Testis (tissue), 3 donors: ENCODE results near the gene POGZ. TPM values are rescaled to one million over a fixed set of nuclear protein-coding genes. Genes with fewer than 3 reads are reported as not detected.

Experiments used
- DNase-seq: peaks from one replicate; pipeline ENCODE4 v3.0.0-alpha.2; 2019
- H3K27ac ChIP-seq, 2 donors: fragments of 200-600 bp; sonication (generic); one replicate each; pipeline ENCODE4 v1.5.1; 2019
- H3K27me3 ChIP-seq: fragments of 200-600 bp; sonication (generic); one replicate; pipeline ENCODE4 v1.5.1; 2019
- H3K36me3 ChIP-seq: fragments of 200-600 bp; sonication (generic); one replicate; pipeline ENCODE4 v1.5.1; 2017; ENCODE audit warnings: low read depth; ENCODE audit errors: missing control alignments
- H3K4me1 ChIP-seq: fragments of 200-600 bp; sonication (generic); one replicate; pipeline ENCODE4 v1.5.1; 2019
- H3K4me3 ChIP-seq, 2 donors: fragments of 200-600 bp; sonication (generic); one replicate each; pipeline ENCODE4 v1.5.1; 2017 to 2019
- H3K9me3 ChIP-seq: fragments of 200-600 bp; sonication (generic); one replicate; pipeline ENCODE4 v1.5.1; 2017
- CTCF ChIP-seq, 3 experiments: fragments of 450-650 bp in 2 of 3; fragments of 200-600 bp in 1 of 3; sonication (generic) in 1 of 3; IDR thresholded peaks; one replicate each; pipeline ENCODE4 v1.5.1; 2016 to 2019; ENCODE audit warnings: antibody characterized with exemption in 3 of 3, mild to moderate bottlenecking in 2 of 3, moderate library complexity in 1 of 3
- POLR2A ChIP-seq: fragments of 450-650 bp; IDR thresholded peaks from one replicate; pipeline ENCODE4 v1.6.1; 2017; ENCODE audit warnings: antibody characterized with exemption, mild to moderate bottlenecking, moderate library complexity
- WGBS, 2 donors: methylation state at CpG; one replicate each; pipeline ENCODE4 v1.1.5; 2018; 5-methylcytosine and 5-hydroxymethylcytosine counted together
- intact Hi-C: fragments of 100-400 bp; cut with DNase I; formaldehyde crosslinking; loops from one replicate; pipeline ENCODE4 v1.15.1; 2023; ENCODE audit warnings: low total_unique reads
- polyA plus RNA-seq: library from polyadenylated mRNA; stranded (reverse); fragments of 350-450 nt; fragmentation: Illumina TruSeq; extraction: RNeasy Lipid Tissue Mini Kit (QIAGEN cat#74804); gene quantifications from one replicate; pipeline ENCODE4 v1.2.3, GENCODE V29; 2014; ENCODE audit warnings: low read depth, low replicate concordance; ENCODE audit not compliant: insufficient read depth
- total RNA-seq, 2 donors: library from RNA; depleted of rRNA; stranded (reverse); fragments of >200 nt; gene quantifications; one replicate each; pipeline ENCODE4 v1.2.3, GENCODE V29; 2016

The POGZ gene
- total and polyA plus RNA-seq, 3 donors from 2014 or later = 84.3 to 137 (median 131) TPM

DNA sequence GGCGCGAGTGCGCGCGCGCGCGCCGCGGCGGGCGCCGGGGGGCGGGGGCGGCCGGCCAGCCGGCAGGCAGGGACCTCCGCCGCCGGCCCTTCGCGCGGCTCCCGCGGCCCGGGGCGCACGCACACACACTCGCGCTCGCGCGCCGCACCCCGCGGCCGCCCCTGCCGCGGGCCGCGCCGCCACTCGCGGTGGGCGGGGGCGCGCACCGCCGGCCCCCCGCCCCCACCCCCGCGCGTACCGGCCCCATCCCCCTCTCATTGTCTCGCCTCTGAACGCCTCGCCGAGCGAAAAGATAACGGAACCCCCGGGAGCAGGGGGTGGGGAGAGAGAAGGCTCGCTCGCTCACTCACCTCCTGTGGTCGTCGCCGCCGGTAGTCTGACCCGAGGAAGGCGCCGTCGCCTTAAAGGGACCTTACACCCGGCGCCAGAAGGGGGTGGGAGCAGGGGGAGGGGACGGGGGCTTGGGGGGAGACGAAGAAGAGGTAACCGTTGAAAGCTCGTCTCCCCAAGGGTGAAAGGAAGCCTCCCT, 428 bp downstream of the POGZ start:
- peak; percentile 74 for DNase-seq
- Histone ChIP-seq H3K4me1 (peaks cover 30% of the 10 kb centered on the region), H3K36me3 (no peaks in the 10 kb centered on the region), H3K27ac (peak overlapping the region; percentile 99 to 100), H3K4me3 (peak overlapping the region; percentile 80 to 84), H3K9me3 (no peaks in the 10 kb centered on the region), H3K27me3 (no peaks in the 10 kb centered on the region)
- intact Hi-C loops = no loop called here
- TF ChIP-seq POLR2A (no peak), CTCF (IDR thresholded peaks at IDR 0.05) (no peak)
- 0% methylated on average over 20 to 71 of the region's 77 CpGs for WGBS, 2 donors

DNA sequence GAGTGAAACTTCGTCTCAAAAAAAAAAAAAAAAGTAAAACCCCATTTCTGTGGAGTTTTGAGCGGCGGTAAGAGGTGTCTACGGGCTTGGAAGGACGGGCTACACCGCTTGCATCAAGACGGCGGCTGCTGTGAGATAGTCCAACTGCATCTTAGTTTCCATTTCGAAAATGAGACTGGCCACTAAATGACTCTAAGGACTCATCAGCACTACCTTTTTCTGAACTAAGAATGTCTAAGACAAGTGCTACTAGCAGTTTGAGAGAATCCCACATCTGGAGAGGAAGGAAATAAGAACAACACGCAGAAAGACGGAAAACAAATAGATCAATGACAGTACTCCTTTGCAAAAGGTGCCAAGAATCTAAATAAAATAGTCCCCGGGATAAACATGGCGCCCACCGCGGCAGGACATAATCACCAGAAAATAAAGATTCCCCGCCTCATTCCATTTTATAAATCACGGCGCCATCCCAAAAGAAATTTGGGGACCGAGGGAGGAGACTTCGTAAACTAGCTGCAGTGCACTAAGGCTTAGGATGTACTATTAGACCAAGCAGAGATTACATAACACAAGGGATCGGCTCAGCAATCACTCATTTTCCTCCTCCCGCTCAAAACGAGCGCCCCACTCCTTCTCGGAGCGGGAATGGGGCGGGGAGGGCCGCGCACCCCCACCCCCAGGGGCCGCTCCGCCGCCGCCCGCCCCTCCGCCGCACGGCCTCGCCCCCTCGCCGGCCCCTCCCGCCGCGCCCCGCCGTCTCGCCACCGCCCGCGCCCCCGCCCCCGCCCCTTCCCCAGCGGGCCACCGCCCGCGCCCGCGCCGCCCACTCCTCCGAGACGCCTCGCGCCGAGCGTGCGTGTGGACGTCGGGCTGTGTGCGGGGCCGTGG, 1.1 kb downstream of the POGZ start:
- Histone ChIP-seq H3K9me3 (no peaks in the 10 kb centered on the region), H3K27me3 (no peaks in the 10 kb centered on the region), H3K27ac (peak overlapping the region; percentile 85 to 94), H3K36me3 (no peaks in the 10 kb centered on the region), H3K4me3 (peak overlapping the region; percentile 52 to 70), H3K4me1 (peaks cover 30% of the 10 kb centered on the region)
- peak; percentile 69 for DNase-seq
- no peak for TF ChIP-seq CTCF (IDR thresholded peaks at IDR 0.05)
- TF ChIP-seq POLR2A = no peak
- 0 to 2% methylated on average over 29 to 33 of the region's 69 CpGs for WGBS, 2 donors
- intact Hi-C loops = no loop called here

DNA sequence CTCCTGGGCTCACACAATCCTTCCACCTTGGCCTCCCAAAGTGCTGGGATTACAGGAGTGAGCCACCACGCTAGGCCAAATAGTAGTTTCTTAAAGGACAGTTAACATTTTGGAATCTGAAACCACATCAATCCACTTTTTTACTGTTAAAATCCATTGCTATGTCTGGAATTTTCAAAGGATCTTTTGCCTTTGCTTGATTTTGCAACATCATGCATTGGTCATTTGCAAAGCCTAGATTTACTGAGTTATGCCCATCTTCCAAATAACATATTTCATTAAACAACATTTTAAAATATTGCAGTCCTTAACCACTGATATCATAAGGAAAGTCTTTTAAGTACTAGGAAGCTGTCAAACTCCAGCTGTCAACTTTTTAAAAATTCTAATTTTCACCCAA, 3.3 kb downstream of the POGZ start:
- no peak overlapping the region for H3K4me3 ChIP-seq
- peaks cover 30% of the 10 kb centered on the region for H3K4me1 ChIP-seq
- DNase-seq = no peak
- WGBS, 2 donors = 46 to 65% methylated on average over 1 of the region's 1 CpG
- peak overlapping the region in 1 of 2 donors; percentile 94 for H3K27ac ChIP-seq
- H3K36me3 ChIP-seq = no peaks in the 10 kb centered on the region
- H3K9me3 ChIP-seq = no peaks in the 10 kb centered on the region
- TF ChIP-seq POLR2A = no peak
- no peak for TF ChIP-seq CTCF (IDR thresholded peaks at IDR 0.05)
- no peaks in the 10 kb centered on the region for H3K27me3 ChIP-seq
- intact Hi-C loops = no loop called here

DNA sequence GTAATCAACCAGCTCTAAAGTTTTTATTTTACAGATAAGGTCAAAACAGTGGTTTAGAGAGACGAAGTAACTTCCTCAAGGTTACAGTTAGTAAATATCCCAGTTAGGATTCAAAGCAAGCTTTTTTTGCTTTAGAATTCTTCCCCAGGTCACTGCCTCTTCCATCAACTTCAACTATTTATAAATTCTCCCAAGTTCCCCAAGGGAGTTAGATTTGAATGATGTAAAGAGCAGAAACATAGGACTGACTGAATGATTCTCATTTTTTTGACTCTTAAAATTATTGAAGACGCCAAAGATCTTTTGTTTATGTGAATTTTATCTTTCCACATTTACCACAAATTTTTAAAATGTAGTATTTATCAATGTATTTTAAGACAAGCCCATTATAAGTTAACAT, 4.1 kb downstream of the POGZ start:
- Histone ChIP-seq H3K9me3 (no peaks in the 10 kb centered on the region), H3K36me3 (no peaks in the 10 kb centered on the region), H3K27me3 (no peaks in the 10 kb centered on the region), H3K27ac (peak overlapping the region in 1 of 2 donors; percentile 53), H3K4me3 (no peak overlapping the region), H3K4me1 (peaks cover 30% of the 10 kb centered on the region)
- 29 to 37% methylated on average over 2 of the region's 2 CpGs for WGBS, 2 donors
- no peak for DNase-seq
- intact Hi-C loops = no loop called here
- no peak for TF ChIP-seq CTCF (IDR thresholded peaks at IDR 0.05)
- no peak for TF ChIP-seq POLR2A
